KG1 (cell line): Measurements from ENCODE around the gene ZBTB5.
"Not testable (repeated sequence)": the region's sequence is repeated elsewhere in the genome, so short reads cannot be mapped to it uniquely, and the experiment has no call there.

ENCODE experiments used
- DNase-seq: peaks from one replicate; lab custom pipeline; 2025; lab: John Stamatoyannopoulos, UW

ZBTB5 gene

GRCh38 chr9:37486256-37486615, 21.0 kb upstream of the ZBTB5 start:
- DNase-seq = no peak

- DNase-seq = peak; percentile 87
Measured at GRCh38 chr9:37485389-37486255, 20.4 kb upstream of the ZBTB5 start, which contains the start of gene POLR1E. Gene POLR1E (plus strand): TSS chr9:37485948. CDS start chr9:37486048, 100 bp downstream.

DNA sequence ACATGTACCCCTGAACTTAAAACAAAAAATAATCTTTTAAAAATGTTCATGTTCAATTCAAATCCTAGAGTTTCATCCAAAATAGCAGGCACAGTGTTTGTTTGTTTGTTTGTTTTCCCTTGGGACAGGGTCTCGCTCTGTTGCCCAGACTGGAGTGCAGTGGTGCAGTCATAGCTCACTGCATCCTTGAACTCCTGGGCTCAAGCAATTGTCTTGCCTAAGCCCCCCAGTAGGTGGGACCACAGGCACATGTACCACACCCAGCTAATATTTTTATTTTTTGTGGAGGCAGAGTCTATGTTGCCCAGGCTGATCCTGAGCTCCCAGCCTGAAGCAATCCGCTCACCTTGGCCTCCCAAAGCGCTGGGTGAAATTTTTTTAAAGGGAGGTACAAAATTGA, 15.5 kb upstream of the ZBTB5 start:
- DNase-seq = no peak

- DNase-seq = not testable (repeated sequence)
Measured at GRCh38 chr9:37477987-37478619, 12.9 kb upstream of the ZBTB5 start.

- not testable (repeated sequence) for DNase-seq
Measured at GRCh38 chr9:37477443-37477842, 12.2 kb upstream of the ZBTB5 start.

DNA sequence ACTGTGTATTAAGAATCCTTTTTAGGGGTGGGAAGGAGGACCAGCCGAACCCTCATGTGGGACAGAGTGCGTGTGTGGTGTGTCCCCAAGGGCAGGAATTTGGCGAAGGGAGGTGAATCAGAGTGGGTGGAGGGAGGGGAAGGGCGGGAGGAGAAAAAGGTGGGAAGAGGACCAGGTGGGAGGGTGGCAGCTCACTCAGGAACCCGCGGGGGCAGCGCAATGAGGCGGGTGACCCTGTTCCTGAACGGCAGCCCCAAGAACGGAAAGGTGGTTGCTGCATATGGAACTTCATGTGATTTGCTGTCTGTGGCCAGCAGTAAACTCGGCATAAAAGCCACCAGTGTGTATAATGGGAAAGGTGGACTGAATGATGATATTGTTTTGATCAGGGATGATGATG, 11.7 kb upstream of the ZBTB5 start:
- DNase-seq = no peak

DNA sequence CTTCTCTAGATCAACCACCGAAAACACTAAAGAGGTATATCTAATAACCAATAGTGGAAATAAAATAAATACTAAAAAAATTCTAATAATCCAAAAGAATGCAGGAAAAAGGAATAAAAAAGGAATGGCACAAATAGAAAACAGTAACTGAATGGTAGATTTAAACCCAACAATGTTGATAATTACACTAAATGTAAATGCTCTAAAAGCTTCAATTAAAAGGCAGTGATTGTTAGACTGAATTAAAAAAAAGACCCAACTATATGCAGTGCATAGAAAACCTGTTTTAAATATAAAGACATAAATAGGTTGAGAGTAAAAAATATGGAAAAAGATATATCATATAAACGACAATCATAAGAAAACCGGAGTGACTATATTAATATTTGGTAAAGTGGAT, 9.2 kb upstream of the ZBTB5 start:
- no peak for DNase-seq

GRCh38 chr9:37473982-37474381, 8.7 kb upstream of the ZBTB5 start:
- not testable (repeated sequence) for DNase-seq

GRCh38 chr9:37471942-37472684, 6.9 kb upstream of the ZBTB5 start:
- no peak for DNase-seq

DNA sequence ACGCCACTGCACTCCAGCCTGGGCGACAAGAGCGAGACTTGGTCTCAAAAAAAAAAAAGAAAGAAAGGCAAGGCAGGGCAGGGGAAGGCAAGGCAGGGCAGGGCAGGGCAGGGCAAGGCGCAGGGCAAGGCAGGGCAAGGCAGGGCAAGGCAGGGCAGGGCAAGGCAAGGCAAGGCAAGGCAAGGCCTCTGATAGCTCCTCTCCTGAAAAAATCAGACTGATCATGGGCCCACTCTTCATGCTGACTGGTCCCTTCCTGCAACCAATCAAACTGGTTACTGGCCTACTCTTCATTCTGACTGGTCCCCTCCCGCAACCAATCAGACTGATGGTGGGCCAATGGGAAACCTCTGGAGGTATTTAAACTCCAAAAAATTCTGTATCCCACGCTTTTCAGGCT, 3.4 kb upstream of the ZBTB5 start:
- no peak for DNase-seq

DNA sequence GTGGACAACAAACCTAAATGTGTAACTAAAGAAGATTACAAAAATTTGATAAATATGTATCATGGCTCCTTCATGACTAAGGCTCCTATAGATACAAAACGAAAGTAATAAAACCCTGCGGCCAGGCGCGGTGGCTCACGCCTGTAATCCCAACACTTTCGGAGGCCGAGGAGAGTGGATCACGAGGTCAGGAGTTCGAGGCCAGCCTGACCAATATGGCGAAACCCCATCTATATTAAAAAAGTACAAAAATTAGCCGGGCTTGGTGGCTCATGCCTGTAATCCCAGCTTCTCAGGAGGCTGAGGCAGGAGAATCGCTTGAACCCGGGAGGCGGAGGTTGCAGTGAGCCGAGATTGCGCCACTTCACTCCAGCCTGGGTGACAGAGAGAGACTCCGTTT, 2.3 kb upstream of the ZBTB5 start:
- DNase-seq = not testable (repeated sequence)

- no peak for DNase-seq
Measured at GRCh38 chr9:37466037-37466709, 923 bp upstream of the ZBTB5 start.

- DNase-seq = peak; percentile 93
Measured at GRCh38 chr9:37464426-37465248, 613 bp downstream of the ZBTB5 start.

DNA sequence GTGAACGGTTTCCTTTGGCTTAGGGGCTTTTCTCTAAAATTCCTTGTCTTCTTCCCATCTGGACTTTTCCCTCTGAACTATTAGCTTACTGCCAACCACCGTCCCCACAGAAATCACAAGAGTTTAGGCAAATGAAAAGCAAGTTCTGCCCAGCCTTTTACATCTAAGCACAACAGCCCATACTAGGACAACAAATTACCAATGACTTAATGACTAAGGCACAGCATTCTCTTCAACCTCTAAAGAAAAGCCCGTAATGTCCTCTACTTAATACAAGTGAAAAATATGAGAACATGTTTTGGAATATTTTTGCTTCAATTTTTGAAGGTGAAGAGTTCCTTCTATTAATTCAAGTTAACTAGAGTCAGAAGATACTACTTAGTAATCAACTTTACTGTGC, 1.2 kb downstream of the ZBTB5 start:
- no peak for DNase-seq

GRCh38 chr9:37456817-37457216, 8.4 kb downstream of the ZBTB5 start:
- DNase-seq = no peak

DNA sequence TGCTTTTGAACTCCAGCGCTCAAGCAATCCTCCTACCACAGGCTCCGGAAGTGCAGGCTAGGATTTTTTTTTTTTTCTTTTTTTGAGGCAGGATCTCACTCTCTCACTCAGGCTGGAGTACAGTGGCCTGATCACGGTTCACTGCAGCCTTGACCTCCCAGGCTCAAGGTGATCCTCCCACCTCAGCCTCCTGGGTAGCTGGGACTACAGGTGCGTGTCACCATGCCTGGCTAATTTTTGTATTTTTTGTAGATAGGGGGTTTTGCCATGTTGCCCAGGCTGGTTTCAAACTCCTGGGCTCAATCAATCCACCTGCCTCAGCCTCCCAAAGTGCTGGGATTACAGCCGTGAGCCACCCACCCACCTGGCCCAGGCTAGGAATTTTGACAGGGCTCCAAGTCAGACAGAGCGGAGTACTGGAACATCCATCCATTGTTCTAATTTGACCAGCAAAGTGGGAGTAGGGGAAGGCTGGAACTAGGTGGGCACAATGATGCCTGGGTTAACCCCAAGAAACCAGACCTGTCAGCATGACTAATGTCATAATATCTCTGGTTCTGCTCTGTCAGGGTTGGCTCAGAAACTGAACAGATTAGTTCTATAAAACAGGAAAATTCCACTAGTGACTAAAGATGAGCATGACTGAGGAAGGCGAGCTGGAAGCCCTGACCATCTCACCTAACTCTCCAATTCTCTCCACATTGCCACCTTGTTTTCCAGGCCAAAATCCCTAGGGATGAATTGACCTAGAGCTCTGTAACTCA, 9.2 kb downstream of the ZBTB5 start:
- no peak for DNase-seq

DNA sequence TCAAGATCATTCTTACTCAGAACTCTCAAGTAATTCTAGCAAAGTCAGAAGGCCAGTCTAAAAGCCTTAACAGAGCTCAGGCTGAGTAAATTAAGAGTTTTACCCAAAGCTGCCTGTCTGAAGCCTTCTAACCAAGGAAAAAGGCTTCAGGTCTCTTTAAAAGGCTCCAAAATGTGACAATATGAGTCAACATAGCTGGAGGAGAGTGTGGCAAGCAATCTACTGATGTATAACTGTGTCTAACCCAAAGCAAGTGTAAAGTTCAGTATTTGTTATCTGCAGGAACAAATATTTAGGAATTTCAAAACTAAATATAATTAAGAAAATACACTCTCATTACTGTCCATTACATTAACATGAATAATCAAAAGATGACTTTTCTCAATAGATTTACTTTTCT, 11.0 kb downstream of the ZBTB5 start:
- DNase-seq = no peak

DNA sequence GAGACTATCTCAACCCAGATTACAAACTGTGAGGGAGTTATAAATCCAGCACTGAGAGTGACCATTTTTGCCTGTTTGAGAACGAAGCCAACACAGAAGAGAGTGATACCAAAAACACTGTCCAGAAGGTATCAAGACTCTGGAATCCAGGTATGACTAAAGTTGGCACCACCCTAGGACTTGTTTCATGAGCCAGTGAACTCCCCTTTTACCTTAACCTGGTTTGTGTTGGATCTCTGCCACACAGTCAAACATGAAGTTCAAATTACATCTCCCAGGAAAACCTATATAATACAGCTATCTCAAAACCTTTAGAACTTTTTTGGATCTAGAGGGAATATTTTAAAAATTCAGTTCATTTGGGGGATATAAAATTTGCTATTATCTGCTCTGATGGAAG, 11.4 kb downstream of the ZBTB5 start:
- no peak for DNase-seq

DNA sequence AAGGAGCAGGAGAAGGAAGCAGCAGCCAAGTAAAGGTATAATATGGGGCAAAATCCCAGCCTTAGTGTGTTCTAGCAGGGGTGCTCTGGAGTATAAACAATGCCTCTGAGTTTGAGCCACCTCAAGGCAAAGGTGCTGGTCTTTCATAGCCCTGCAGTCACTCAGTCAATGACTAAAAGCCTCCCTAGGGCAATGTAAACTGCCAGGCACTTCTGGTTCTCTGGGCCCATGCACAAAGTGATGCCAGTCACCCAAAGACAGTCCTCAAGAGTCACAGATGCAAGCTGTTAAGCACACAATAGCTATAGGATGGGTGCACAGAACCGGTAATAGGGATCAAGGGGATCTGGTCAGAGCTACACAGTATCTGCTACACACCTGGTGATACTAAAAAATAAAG, 12.6 kb downstream of the ZBTB5 start:
- DNase-seq = no peak

DNA sequence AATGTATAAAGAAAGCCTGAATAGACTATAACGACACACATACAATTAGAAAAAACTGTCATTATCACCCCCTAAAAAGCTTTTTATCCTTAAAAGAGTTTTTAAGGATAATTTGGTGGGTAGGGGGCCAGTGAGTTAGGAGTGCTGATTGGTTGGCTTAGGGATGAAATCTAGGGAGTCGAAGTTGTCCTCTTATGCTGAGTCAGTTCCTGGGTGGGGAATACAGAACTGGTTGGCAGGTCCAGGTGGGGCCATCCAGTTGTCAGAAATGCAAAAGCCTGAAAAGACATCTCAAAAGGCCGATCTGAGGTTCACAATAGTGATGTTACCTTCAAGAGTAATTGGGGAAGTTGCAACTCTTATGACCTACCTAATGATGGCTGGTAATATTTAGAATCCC, 13.6 kb downstream of the ZBTB5 start:
- DNase-seq = no peak
